NK-92 treated with Interleukin-12 subunit alpha and Interleukin-12 subunit beta, amount 100 ng/mL, for 24 hours (cell line): ENCODE data around the gene CCL16.
"Not testable (repeated sequence)": the region's sequence is repeated elsewhere in the genome, so short reads cannot be mapped to it uniquely, and the experiment has no call there.

Experiments
- DNase-seq: peaks from one replicate; lab custom pipeline; 2025; lab: John Stamatoyannopoulos, UW

The CCL16 gene

GRCh38 chr17:35981246-35981645, at the start of gene CCL16:
TSS of gene CCL16 (minus strand) at chr17:35981497. CDS start at chr17:35981420, 77 bp downstream.
- no peak for DNase-seq

- no peak for DNase-seq
Measured at GRCh38 chr17:36030956-36031355, 49.7 kb upstream of the CCL16 start.

GRCh38 chr17:36027761-36028160, 46.5 kb upstream of the CCL16 start:
- DNase-seq: no peak

GRCh38 chr17:36024106-36024869, 43.0 kb upstream of the CCL16 start:
- DNase-seq: no peak

- no peak for DNase-seq
Measured at GRCh38 chr17:36019423-36019822, 38.1 kb upstream of the CCL16 start.

GRCh38 chr17:36017799-36018198, 36.5 kb upstream of the CCL16 start, which contains the start of gene CCL23:
TSS of gene CCL23 (minus strand) at chr17:36017972. CDS start at chr17:36017897, 75 bp downstream.
- no peak for DNase-seq

- DNase-seq: no peak
Measured at GRCh38 chr17:36016555-36016954, 35.3 kb upstream of the CCL16 start.

- not testable (repeated sequence) for DNase-seq
Measured at GRCh38 chr17:36015895-36016294, 34.6 kb upstream of the CCL16 start.

- DNase-seq: no peak
Measured at GRCh38 chr17:36014946-36015345, 33.6 kb upstream of the CCL16 start.

- no peak for DNase-seq
Measured at GRCh38 chr17:36011201-36011600, 29.9 kb upstream of the CCL16 start.

GRCh38 chr17:36008998-36009665, 27.8 kb upstream of the CCL16 start:
- DNase-seq: no peak

GRCh38 chr17:36004594-36005108, 23.4 kb upstream of the CCL16 start:
- DNase-seq: no peak

- DNase-seq: no peak
Measured at GRCh38 chr17:36002631-36003030, 21.3 kb upstream of the CCL16 start.

GRCh38 chr17:36001862-36002603, 20.7 kb upstream of the CCL16 start:
- DNase-seq: no peak

GRCh38 chr17:36001110-36001771, 19.9 kb upstream of the CCL16 start, which contains the start of gene CCL15:
TSS of gene CCL15 (minus strand) at chr17:36001553. CDS start at chr17:36001492, 61 bp downstream.
- DNase-seq: no peak

- DNase-seq: no peak
Measured at GRCh38 chr17:36000732-36001109, 19.4 kb upstream of the CCL16 start.

GRCh38 chr17:35998756-35999155, 17.5 kb upstream of the CCL16 start:
- peak; percentile 5 for DNase-seq

- no peak for DNase-seq
Measured at GRCh38 chr17:35998018-35998545, 16.8 kb upstream of the CCL16 start.

GRCh38 chr17:35995346-35995745, 14.0 kb upstream of the CCL16 start:
- DNase-seq: not testable (repeated sequence)

- no peak for DNase-seq
Measured at GRCh38 chr17:35991075-35991474, 9.8 kb upstream of the CCL16 start.

GRCh38 chr17:35988164-35988563, 6.9 kb upstream of the CCL16 start:
- DNase-seq: no peak

GRCh38 chr17:35986643-35987042, 5.3 kb upstream of the CCL16 start, which contains the start of gene CCL14:
TSS of gene CCL14 (minus strand) at chr17:35986729. CDS start at chr17:35986649, 80 bp downstream.
- no peak for DNase-seq
